Measurements from ENCODE around the gene FBXO3.
"Not testable (repeated sequence)": the region's sequence is repeated elsewhere in the genome, so short reads cannot be mapped to it uniquely, and the experiment has no call there.

The FBXO3 gene, protein sequence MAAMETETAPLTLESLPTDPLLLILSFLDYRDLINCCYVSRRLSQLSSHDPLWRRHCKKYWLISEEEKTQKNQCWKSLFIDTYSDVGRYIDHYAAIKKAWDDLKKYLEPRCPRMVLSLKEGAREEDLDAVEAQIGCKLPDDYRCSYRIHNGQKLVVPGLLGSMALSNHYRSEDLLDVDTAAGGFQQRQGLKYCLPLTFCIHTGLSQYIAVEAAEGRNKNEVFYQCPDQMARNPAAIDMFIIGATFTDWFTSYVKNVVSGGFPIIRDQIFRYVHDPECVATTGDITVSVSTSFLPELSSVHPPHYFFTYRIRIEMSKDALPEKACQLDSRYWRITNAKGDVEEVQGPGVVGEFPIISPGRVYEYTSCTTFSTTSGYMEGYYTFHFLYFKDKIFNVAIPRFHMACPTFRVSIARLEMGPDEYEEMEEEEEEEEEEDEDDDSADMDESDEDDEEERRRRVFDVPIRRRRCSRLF

DNA sequence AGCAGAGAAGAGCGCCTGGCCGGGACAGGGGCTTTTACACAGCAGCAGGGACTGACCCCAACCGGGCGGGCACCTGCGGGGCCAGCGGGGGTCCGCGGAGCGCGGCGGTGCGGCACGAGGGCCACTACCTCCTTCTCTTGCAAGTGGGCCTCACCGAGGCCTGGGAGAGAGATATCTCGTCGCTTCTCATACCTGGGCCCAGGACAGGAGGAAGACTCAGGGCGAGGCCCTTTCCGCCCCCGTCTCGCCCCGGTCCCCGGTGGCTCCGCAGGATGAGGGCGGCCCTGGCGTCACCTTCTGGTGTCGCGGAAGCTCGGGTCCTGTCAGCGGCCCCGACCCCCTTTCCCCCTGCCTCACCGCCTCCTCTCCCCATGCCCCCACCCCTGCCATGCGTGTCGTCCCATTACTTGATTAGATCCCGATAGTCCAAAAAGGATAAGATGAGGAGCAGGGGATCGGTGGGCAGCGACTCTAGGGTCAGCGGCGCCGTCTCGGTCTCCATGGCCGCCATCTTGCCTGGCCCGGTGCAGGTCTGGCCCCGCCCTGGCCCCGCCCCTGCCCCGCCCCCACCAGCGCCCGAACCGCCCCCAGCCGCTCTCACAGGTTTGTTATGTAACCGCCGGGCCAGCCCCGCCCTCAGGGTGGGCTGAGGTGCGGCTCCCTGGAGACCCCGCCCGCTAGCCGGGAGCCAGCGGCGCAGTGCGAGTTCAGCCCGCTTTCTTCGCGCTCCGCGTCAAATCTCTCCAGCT lies at the start of gene FBXO3:
FBXO3 (minus strand) TSS at position 534 of the 749 bp plus-strand sequence; CDS start at position 511, 23 bp downstream.
- DNase-seq = peak; percentile 85

- DNase-seq = not testable (repeated sequence)
These were observed 48.7 kb upstream of the FBXO3 start for GRCh38 chr11:33822981-33823380.

- no peak for DNase-seq
These were observed 45.1 kb upstream of the FBXO3 start for GRCh38 chr11:33819278-33820035.

DNA sequence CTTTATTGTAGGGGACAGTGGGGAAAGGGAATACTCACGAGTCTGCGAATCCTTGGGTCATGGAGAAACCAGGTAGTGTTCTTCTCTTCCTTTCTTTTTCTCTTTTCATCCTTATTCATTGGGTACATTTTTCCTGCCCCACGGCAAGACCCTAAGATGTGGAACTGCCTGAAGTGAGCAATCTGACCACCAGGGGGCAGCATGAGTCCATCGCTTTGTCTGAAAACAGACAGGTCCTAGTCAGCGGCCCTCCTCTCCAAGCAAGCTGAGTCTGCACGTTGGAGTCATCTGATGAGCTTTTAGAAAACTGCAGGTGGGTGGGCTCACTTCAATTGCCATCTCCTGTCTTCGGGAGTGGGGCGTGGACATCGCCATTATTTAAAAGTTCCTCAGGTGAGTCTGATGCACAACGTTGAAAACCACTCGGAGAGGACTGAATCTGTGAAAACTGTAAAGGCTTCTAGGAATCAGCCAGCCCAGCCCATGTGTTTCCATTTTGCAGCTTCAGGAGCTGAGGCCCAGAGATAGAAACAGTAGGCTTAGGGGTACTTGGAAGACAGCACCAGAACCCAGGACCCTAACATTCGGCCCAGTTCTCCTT lies 34.0 kb upstream of the FBXO3 start:
- DNase-seq = peak; percentile 92 to 95

DNA sequence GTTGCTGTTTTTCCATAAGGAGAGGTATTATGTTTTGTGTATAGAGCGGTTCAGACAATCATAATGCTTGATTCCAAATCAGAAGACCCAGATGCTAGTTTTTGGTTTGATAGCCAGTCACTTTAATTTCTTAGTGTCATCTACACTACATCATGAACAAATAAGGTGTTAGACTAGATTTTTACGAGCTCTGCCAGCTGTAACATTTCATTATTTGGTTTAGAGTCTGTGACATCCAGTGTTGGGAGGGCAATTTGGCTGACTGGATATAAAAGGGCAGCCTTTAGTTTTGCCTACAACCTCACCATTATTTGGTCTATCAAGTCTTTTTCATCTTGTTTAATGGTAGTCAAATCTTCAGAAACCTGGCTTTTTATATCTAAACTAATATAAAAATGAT lies 30.2 kb upstream of the FBXO3 start:
- no peak for DNase-seq

- peak; percentile 33 to 48 for DNase-seq
These were observed 28.1 kb upstream of the FBXO3 start for GRCh38 chr11:33802194-33802950.

- no peak for DNase-seq
These were observed 27.5 kb upstream of the FBXO3 start for GRCh38 chr11:33801821-33802193.

DNA sequence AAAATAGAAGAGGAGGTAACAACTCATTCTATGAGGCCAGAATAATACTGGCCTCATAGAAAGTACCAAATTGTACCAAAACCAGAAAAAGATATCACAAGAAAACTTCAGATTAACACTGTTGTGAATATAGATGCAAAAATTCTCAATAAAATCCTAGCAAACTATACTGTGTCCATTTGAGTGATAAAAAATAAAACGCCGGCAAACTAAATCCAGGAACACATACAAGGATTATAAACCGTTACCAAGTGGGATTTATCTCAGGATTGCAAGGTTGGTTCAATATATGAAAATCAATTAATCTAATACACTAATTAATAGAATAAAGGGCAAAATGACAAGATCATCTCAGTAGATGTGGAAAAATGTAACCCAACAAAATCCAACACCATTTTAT lies 23.6 kb upstream of the FBXO3 start:
- no peak for DNase-seq

GRCh38 chr11:33790040-33790439 lies 15.7 kb upstream of the FBXO3 start:
- DNase-seq = no peak

DNA sequence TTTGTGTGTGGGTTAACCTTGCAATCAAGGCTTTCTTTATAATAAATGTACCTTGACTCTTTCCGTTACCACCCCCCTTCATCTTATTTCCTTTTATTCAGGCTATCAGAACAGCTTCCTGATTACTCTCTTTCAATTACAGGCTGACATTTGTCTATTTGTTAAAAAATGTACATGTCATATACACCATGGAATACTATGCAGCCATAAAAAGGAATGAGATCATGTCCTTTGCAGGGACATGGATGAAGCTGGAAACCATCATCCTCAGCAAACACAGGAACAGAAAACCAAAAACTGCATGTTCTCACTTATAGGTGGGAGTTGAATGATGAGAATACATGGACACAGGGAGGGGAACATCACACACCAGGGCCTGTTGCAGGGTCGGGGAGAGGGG lies 13.8 kb upstream of the FBXO3 start:
- DNase-seq = not testable (repeated sequence)

GRCh38 chr11:33787076-33787475 lies 12.8 kb upstream of the FBXO3 start:
- no peak for DNase-seq

GRCh38 chr11:33785609-33786008 lies 11.3 kb upstream of the FBXO3 start:
- no peak for DNase-seq

DNA sequence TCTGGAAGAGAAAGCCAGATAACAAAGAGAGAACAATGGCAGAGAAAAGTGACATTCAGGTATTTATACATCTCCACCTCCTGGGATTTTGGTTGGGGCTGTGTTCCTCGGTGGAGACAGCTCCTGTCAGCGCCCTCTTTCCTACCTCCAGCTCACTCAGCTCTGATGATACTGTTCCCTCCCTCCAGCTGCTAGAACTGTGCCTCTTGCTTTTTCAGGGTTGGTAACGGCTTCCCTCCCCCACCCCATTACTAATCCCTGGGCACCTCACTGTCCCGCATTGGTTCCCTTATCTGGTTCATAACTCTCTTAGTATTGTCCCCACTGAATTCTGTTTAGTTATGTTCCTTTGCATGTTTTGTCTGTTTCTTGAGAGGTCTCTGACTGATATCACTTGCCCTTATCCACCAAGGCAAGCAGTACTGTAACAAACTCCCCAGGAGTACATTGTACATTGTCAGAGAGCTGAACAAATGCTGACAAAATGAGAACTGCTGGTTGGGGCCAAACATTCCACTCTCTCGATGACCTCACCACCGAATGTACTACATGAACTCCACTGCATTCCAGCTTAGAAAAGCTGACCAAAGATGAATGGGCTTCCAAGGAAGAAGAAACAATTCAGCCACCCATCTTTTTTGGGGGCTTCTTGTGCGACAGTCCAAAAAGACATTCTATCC lies 5.7 kb upstream of the FBXO3 start:
- no peak for DNase-seq

- no peak for DNase-seq
These were observed 4.4 kb upstream of the FBXO3 start for GRCh38 chr11:33778675-33779074.

GRCh38 chr11:33777906-33778305 lies 3.6 kb upstream of the FBXO3 start:
- no peak for DNase-seq

- DNase-seq = no peak
These were observed 1.6 kb upstream of the FBXO3 start for GRCh38 chr11:33775832-33776470.

DNA sequence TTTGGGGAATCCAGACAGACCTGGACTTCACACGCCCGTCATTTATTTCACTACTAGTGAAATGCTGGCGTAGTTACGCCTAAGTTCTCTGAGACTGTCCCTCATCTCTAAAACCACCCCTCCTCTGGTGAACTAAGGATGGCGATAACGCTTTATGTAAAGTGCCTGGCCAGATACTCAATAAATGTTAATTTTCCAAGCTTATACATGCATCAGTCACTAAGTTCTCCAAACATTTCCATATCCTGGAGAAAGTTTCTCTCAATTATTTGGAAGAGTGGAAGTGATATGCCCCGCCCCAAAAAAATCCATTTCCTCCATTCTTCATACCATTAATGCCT lies 1.1 kb upstream of the FBXO3 start:
- no peak for DNase-seq

DNA sequence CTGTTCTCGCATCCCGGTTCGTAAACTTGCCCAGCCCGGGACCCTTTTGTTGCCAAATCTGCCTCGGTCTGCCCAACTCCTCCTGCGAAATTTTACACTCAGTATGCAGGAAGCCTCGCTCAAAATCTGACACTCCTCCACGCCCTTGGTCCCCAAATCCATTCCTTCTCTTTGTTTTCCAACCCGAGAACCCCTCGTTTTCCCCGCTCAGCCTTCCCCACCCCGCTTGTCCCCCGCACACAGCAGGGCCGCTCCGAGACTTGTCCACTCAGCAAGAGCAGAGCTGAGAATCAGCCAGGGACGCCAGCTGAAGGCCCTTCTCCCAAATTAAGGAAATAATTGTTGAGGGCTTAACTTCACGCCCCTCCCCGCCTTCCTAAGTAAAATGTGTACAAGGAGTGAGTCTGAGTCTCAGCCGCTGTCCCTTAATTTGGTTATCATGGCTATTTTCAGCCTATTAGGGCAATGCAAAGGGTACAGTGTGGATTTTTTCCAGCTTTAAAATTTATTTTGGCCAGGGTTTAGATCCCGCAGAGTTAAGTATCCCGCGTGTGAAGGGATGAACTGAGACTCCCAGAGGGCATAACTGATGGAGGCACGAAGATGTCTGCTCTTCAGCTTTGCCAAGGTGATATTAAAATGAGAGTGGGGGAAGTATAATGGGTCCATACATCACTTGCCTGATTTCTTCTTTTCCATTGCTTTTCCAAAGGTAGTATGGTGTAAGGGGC lies 581 bp upstream of the FBXO3 start:
- no peak for DNase-seq

DNA sequence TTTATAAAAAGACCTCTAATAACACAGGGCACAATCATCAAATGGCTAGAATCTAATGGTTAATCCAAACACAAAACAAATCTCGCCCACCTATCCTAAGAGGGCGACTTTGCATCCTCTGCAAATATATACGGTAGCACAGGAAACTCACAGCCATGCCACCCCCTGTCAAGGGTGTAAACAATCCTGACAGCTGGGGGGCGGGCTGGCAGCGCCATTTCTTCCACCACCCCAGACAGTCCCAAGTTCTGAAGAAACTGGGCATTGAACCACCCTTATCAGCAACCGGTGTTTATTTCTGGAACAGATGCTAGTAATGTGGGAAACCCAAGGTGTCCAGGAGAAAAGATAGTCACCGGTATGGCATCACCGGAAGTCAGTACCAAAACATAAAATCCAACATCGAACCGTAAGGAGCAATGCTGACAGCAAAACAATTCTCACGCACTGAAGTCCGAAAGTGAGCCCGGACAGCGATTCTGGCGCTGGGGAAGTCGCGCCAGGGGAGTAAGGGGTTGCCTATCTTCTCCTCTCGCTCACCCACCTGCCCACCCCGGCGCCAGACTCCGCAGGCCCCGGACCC lies 825 bp downstream of the FBXO3 start:
- DNase-seq = peak; percentile 32 to 46

GRCh38 chr11:33772870-33773269 lies 1.4 kb downstream of the FBXO3 start:
- no peak for DNase-seq

Data from activated T-cell treated with anti-CD3 and anti-CD28 coated beads, Interleukin-2, amount 50 U/mL, for 48 hours (primary cell).